Muscle layer of duodenum (tissue), 2 donors: ENCODE results near the gene MRGPRF.
A peak's percentile ranks its signal among the peaks of the same experiment; 100 is the strongest.

ENCODE experiments used
- H3K27ac ChIP-seq: one replicate; pipeline ENCODE4 v1.7.0; 2013; ENCODE audit warnings: mild to moderate bottlenecking, low read length
- H3K27me3 ChIP-seq: one replicate; pipeline ENCODE4 v1.7.0; 2013; ENCODE audit warnings: low read depth, mild to moderate bottlenecking, control low read depth, low read length
- H3K36me3 ChIP-seq, 2 donors: one replicate each; pipeline ENCODE4 v1.7.0; 2013; ENCODE audit warnings: low read length in 2 of 2, control low read depth in 1 of 2, mild to moderate bottlenecking in 1 of 2; ENCODE audit not compliant: insufficient read depth in 2 of 2, control insufficient read depth in 1 of 2
- H3K4me1 ChIP-seq, 2 donors: one replicate each; pipeline ENCODE4 v1.7.0; 2013; ENCODE audit warnings: low read length in 2 of 2, mild to moderate bottlenecking in 2 of 2, control low read depth in 1 of 2, moderate library complexity in 1 of 2; ENCODE audit not compliant: insufficient read depth in 2 of 2, control insufficient read depth in 1 of 2
- H3K4me3 ChIP-seq, 2 donors: one replicate each; pipeline ENCODE4 v1.7.0; 2013; ENCODE audit warnings: low read length in 2 of 2, low read depth in 1 of 2, mild to moderate bottlenecking in 1 of 2
- H3K9me3 ChIP-seq, 2 donors: one replicate each; pipeline ENCODE4 v1.7.0; 2013; ENCODE audit warnings: low read length in 2 of 2, control low read depth in 1 of 2, mild to moderate bottlenecking in 1 of 2; ENCODE audit not compliant: control insufficient read depth in 1 of 2
- donor health status: healthy.

The MRGPRF gene

DNA sequence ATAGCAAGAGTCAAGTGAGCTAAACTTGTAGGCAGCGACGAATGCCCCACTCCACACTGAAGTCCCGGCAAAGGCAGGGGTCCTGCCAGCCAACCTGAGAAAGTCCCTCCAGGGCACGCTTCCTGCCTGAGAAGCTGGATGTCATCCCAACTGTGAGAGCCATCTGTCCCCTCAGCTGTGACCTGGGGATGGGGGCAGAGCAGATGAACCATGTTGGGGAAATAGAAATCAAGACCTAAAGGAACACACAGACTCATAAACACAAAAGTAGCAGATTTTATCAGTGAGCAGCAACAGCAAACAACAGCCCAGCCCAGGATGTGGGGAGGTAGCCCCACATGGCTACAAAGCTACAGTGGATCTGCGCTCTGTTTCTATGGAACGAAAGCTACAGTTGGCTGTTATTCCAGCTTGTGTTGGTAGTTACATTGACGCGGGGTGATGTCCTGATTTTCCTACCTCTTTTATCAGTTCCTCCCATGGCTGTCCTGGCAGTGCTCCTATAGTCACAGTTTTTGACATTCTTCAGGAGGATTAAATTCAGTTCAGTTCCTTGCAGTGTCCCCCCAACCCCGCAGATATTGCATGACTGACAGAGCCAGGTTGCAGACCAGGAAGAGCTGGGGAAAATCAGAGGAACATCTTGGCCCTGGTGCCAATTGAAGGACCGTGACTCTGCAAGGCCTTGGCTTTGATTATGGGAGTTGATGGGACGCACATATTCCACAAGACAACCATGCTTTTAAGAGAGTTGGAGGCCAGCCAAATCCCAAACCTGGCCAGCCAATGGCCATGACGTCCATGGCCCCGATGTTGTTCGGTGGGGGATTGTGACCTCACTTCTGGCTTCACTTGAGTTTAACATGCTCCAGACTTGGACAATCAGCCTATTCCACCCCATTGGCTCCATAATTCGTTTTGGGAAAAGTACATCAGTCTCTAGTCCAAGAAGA, 46.9 kb downstream of the MRGPRF start:
- Histone ChIP-seq H3K9me3 (no peaks in the 10 kb centered on the region), H3K27ac (no peak overlapping the region), H3K4me3 (no peak overlapping the region), H3K4me1 (no peaks in the 10 kb centered on the region), H3K36me3 (no peaks in the 10 kb centered on the region), H3K27me3 (no peaks in the 10 kb centered on the region)

DNA sequence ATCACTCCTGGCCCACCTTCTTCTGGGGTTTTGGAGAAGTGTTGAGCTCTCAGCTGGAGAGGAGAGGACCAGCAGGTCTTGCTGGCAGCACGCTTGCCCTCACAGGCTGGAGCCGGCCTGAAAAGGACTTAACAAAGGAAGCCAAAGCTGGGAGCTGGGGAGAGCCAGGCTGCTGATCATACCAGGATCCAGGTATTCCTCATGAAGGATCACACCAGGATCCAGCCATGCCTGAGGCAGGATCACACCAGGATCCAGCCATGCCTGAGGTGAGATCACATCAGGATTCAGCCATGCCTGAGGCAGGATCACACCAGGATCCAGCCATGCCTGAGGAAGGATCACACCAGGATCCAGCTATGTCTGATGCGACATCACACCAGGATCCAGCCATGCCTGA, 49.3 kb downstream of the MRGPRF start:
- Histone ChIP-seq H3K36me3 (no peaks in the 10 kb centered on the region), H3K4me3 (no peak overlapping the region), H3K4me1 (no peaks in the 10 kb centered on the region), H3K9me3 (no peaks in the 10 kb centered on the region), H3K27ac (no peak overlapping the region), H3K27me3 (no peaks in the 10 kb centered on the region)

DNA sequence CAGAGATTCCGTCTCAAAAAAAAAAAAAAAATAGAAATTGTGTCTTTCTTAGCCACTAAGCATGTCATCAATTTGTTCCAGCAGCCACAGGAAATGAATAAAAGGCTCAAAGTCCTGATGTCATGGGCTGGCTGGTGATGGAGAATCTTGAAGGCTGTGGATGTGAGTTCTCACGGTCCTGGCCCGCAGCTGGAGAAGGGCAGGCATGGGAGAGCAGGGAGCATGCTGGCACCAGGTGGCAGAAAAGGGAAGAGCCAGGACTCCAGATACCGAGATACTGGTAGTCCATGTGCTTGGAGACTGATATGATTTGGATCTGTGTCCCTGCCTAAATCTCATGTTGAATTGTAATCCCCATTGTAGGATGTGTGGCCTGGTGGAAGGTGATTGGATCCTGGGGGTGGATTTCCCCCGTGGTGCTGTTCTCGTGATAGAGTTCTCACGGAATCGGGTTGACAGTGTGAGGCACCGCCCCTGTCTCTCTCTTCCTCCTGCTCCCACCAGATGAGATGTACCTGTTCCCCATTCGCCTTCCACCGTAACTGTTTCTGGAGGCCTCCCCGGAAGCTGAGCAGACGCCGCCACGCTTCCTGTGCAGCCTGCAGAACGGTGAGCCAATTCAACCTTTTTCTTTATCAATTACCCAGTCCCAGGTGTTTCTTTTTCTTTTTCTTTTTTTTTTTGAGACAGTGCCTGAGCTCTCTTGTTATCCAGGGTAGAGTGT, 50.4 kb downstream of the MRGPRF start:
- Histone ChIP-seq H3K36me3 (no peaks in the 10 kb centered on the region), H3K9me3 (peaks cover 0 to 5% of the 10 kb centered on the region in 2 donors), H3K4me3 (no peak overlapping the region), H3K27ac (no peak overlapping the region), H3K27me3 (no peaks in the 10 kb centered on the region), H3K4me1 (no peaks in the 10 kb centered on the region)

DNA sequence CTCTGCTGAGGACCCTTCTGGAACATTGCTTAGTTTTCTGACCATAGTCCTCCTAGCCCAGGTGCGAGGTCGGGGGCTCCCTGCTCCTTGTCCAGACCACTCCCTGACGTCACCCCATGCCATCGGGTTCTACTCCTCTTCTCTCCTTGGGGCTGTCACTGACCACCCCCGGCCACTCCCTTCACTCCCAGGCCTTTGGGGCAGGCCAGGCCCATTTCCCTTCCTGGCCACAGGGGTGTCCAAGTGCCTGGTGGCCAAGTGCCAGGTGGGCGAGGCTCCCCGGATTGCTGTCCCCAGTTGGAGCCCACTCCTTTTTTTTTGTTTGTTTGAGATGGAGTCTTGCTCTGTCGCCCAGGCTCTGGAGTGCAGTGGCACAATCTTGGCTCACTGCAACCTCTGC, 51.8 kb downstream of the MRGPRF start:
- Histone ChIP-seq H3K27ac (no peak overlapping the region), H3K27me3 (no peaks in the 10 kb centered on the region), H3K4me3 (no peak overlapping the region), H3K9me3 (peaks cover 0 to 6% of the 10 kb centered on the region in 2 donors), H3K4me1 (peaks cover 0 to 5% of the 10 kb centered on the region in 2 donors), H3K36me3 (no peaks in the 10 kb centered on the region)

DNA sequence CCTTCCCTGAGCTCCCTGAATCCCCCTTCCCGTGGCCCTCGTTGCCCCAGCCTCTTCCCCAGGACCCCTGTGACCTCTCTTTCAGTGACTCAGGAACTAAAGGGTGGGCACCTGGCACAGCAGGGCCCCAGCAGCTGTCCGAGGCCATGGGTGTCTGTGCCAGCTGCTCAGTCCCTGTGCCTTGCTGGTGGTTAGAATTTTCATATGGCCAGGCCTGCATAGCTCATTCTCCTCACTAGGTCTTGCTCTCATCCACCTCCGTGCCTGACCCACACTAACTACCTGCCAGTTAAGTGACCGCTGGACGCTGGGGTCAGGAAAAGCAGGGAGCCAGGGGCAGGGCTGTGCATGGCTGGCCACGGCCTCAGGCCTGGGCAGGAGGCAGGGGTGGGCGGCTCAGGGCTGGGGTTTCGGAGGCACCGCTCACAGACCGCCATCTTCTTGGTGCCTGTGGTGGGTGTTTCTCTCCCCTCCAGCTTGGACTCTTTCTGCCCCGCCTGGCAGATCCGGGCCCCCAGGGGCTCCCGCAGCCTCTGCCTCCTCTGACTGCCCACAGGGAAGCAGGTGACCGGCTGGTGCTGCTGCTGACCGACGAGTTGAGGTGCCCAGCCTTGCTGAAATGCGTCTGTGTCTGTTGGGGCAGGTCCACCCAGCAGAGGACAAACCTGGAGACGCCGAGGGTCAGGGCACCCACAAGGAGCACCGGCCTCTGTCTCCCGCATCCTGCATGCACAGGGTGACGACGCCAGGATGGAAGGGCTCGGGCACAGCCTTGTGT, 52.6 kb downstream of the MRGPRF start:
- no peak overlapping the region for H3K4me3 ChIP-seq
- peaks cover 0 to 6% of the 10 kb centered on the region in 2 donors for H3K9me3 ChIP-seq
- H3K4me1 ChIP-seq, result peaks cover 0 to 10% of the 10 kb centered on the region in 2 donors
- H3K27me3 ChIP-seq, result no peaks in the 10 kb centered on the region
- no peak overlapping the region for H3K27ac ChIP-seq
- no peaks in the 10 kb centered on the region for H3K36me3 ChIP-seq

DNA sequence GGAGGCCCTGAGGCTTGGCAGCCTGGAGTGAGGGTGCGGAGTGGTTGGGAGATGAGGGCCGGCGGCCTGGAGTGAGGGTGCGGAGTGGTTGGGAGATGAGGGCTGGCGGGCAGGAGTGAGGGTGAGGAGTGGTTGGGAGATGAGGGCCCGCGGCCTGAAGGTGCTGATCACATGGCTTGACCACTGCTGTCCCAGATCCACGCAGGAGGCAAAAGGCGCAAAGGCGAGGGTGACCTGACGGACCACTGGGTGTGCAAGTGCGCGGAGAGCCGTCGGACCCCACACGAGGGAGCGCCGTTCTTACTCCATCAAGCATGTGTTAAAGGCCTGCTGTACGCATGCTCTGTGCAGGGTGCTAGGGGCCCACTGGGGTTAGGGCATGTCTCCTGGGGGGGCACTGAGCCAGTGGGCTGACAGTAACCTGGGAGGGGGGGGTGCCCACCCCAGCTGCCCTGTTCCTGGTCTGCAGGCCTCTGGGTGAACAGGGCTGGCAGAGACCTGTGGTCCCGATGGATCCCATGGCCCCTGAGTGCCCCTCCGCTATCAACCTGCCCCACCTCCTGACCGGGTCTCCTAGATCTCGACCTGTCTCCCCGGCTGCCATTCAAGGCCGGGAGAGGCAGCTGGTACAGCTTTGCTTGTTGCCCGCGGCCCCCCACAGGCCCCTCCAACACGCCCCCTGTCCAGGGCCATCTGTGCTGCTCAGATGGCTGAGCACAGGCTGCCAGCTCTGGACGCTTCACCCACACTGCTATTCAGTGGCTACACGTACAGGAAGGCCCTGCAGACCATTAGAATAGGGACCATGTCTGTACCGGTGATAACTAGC, 53.4 kb downstream of the MRGPRF start:
- peaks cover 0 to 6% of the 10 kb centered on the region in 2 donors for H3K9me3 ChIP-seq
- H3K4me3 ChIP-seq, result no peak overlapping the region
- H3K27ac ChIP-seq, result no peak overlapping the region
- no peaks in the 10 kb centered on the region for H3K36me3 ChIP-seq
- H3K4me1 ChIP-seq, result peaks cover 0 to 18% of the 10 kb centered on the region in 2 donors
- H3K27me3 ChIP-seq, result no peaks in the 10 kb centered on the region

DNA sequence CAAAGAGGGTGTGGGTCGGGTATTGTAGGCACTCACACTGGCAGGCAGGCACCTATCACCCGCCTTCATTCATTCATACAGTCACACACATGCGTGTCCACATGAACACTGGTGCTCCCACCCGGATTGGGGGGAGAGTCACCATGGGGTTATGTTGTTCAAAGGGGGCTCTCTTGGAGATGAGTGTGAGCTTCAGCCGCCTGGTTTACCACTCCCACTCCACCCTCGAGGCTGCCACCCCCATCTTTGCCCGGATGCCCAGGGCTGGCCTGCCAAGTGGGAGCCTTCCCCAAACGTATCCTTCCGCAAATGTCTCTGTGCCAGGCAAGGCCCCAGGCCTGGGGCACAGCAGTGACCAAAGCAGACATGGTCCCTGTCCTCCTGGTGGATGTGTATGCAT, 54.8 kb downstream of the MRGPRF start:
- Histone ChIP-seq H3K27ac (no peak overlapping the region), H3K4me1 (peaks cover 0 to 18% of the 10 kb centered on the region in 2 donors), H3K27me3 (no peaks in the 10 kb centered on the region), H3K36me3 (no peaks in the 10 kb centered on the region), H3K4me3 (no peak overlapping the region), H3K9me3 (peaks cover 0 to 6% of the 10 kb centered on the region in 2 donors)

DNA sequence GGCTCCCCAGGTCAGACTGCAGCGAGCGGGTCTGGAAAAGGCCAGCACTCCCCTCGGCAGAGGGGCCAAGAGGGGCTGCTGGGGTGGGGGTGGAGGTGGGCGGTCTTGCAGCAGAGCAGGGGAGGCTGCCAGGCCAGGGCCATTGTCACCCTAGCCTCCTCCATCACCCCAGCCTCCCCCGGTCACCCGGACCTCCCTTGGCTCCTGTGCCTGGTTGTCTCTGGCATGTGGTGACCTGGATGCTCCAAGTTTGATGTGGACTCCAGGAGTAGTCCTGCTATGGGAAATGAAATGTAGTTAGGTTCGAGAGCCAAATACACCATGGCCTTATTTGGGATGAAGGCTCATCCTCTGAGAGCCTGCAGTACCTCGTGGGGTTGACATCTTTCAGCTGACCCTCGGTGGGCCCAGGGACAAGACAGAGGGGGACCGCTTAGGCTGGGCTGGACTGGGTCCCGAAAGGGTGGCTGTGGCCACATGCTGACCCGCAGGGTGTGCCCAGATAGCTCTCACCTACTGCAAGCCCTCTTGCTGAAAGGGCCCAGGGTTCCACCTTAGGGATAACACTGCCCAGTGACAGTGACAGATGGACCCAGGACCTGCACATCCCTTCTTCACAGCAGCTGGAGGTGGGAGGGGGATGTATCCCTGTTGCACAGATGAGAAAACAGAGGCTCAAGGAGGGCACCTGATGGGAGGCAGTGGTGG, 56.3 kb downstream of the MRGPRF start:
- Histone ChIP-seq H3K27me3 (no peaks in the 10 kb centered on the region), H3K27ac (no peak overlapping the region), H3K4me1 (peaks cover 0 to 18% of the 10 kb centered on the region in 2 donors), H3K36me3 (no peaks in the 10 kb centered on the region), H3K9me3 (peaks cover 0 to 6% of the 10 kb centered on the region in 2 donors), H3K4me3 (no peak overlapping the region)

DNA sequence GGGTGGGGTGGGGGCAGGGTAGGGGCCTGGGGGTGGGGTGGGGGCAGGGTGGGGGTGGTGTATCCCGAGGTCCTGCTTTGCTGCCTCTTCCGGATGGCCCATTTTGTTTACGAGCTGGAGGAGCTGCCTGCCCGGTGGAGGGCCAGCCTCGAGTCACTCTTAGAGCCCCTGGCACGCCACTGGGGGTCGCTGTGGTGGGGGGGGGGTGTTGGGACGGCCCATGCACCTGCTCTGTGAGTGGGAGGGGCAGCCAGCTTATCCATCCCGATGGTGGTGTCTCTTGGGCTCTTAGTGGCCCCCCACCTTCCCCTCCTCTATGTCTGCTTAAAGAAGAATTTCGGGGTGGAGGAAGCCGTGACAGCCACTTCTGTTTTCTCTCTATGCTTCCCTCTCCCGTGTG, 56.9 kb downstream of the MRGPRF start:
- no peak overlapping the region for H3K4me3 ChIP-seq
- no peak overlapping the region for H3K27ac ChIP-seq
- H3K4me1 ChIP-seq, result peaks cover 0 to 18% of the 10 kb centered on the region in 2 donors
- H3K27me3 ChIP-seq, result no peaks in the 10 kb centered on the region
- no peaks in the 10 kb centered on the region for H3K36me3 ChIP-seq
- H3K9me3 ChIP-seq, result peaks cover 0 to 6% of the 10 kb centered on the region in 2 donors

DNA sequence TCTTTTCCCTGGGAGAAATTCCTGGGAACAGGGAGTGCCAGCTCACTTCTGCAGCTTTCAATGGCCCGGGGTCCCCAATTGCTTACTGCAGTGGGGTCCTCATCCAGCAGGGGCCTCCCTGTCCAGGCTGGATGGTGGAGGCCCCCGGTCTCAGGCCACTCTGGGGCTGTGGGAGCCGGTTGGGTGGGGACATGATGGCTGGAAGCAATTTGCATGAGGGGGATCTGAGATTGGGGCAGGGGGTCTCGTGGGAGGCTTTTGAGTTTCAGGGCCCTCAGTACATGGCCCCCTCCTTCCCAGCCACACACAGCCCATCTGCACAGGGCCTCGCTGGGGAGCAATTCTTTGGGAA, 57.5 kb downstream of the MRGPRF start:
- H3K4me1 ChIP-seq, result peaks cover 0 to 18% of the 10 kb centered on the region in 2 donors
- peak overlapping the region in 1 of 2 donors; percentile 32 for H3K4me3 ChIP-seq
- H3K36me3 ChIP-seq, result no peaks in the 10 kb centered on the region
- H3K9me3 ChIP-seq, result peaks cover 0 to 6% of the 10 kb centered on the region in 2 donors
- H3K27ac ChIP-seq, result no peak overlapping the region
- no peaks in the 10 kb centered on the region for H3K27me3 ChIP-seq
